GM12878 (cell line): ENCODE results near the gene ZNF71.

ENCODE experiments used
- ATF7 ChIP-seq: fragments of 450-650 bp; IDR thresholded peaks from 2 replicates; pipeline ENCODE4 v1.6.1; 2016; ENCODE audit warnings: low read depth, mild to moderate bottlenecking
- CREB1 ChIP-seq: IDR thresholded peaks from 2 replicates; pipeline ENCODE4 v1.6.1; 2012; ENCODE audit warnings: low read depth, mild to moderate bottlenecking, inconsistent platforms
- CTCF ChIP-seq, 3 experiments: IDR thresholded peaks in 2 of 3; conservative IDR thresholded peaks in 1 of 3; 2 replicates each; pipeline ENCODE4 v1.5.1; 2011; ENCODE audit warnings: low read depth in 3 of 3, low read length in 3 of 3, mild to moderate bottlenecking in 3 of 3, control low read depth in 2 of 3, moderate library complexity in 2 of 3, inconsistent platforms in 1 of 3, mixed read lengths in 1 of 3; ENCODE audit not compliant: control insufficient read depth in 2 of 3, insufficient read depth in 1 of 3; ENCODE audit errors: extremely low read depth in 1 of 3
- EP300 ChIP-seq, 2 experiments: fragments of 150-350 bp in 1 of 2; IDR thresholded peaks; 2 replicates each; pipeline ENCODE4 v1.6.1; 2011 to 2012; ENCODE audit warnings: low read depth in 2 of 2, low read length in 2 of 2, borderline replicate concordance in 1 of 2, improper control_type of control experiment in 1 of 2, inconsistent platforms in 1 of 2; ENCODE audit not compliant: control insufficient read depth in 1 of 2
- GABPA ChIP-seq: IDR thresholded peaks from 2 replicates; pipeline ENCODE4 v1.6.1; 2014; ENCODE audit warnings: antibody characterized with exemption, low read depth, mild to moderate bottlenecking, inconsistent platforms
- IRF3 ChIP-seq: fragments of 450-650 bp; IDR thresholded peaks from 2 replicates; pipeline ENCODE4 v1.6.1; 2014; ENCODE audit warnings: mild to moderate bottlenecking
- KDM1A ChIP-seq: fragments of 200-600 bp; sonication (generic); IDR thresholded peaks from 2 replicates; pipeline ENCODE4 v1.6.1; 2016; ENCODE audit warnings: borderline replicate concordance
- MAX ChIP-seq: IDR thresholded peaks from 2 replicates; pipeline ENCODE4 v1.6.1; 2012; ENCODE audit warnings: low read depth, low read length, improper control_type of control experiment
- NR2C1 ChIP-seq: fragments of 450-650 bp; IDR thresholded peaks from 2 replicates; pipeline ENCODE4 v1.6.1; 2017; ENCODE audit warnings: antibody characterized with exemption, mild to moderate bottlenecking, moderate library complexity
- POLR2A ChIP-seq: IDR thresholded peaks from 2 replicates; pipeline ENCODE4 v1.6.1; 2011; ENCODE audit warnings: low read depth, mild to moderate bottlenecking, low read length
- RCOR1 ChIP-seq: conservative IDR thresholded peaks from 2 replicates; pipeline ENCODE4 v1.6.1; 2012; ENCODE audit warnings: low read depth, low read length, improper control_type of control experiment
- SMAD1 ChIP-seq: fragments of 450-650 bp; IDR thresholded peaks from 2 replicates; pipeline ENCODE4 v1.6.1; 2018; ENCODE audit warnings: mild to moderate bottlenecking, low read depth; ENCODE audit not compliant: partially characterized antibody
- SP1 ChIP-seq: IDR thresholded peaks from one replicate; pipeline ENCODE4 v1.6.1; 2011; ENCODE audit warnings: low read depth, low read length

- TF ChIP-seq MAX (no peak), GABPA (no peak), CREB1 (no peak), POLR2A (no peak), SP1 (no peak), IRF3 (no peak), RCOR1 (no peak), ATF7 (no peak), NR2C1 (no peak), CTCF (IDR thresholded peaks at IDR 0.05 in 2 of 3, conservative IDR thresholded peaks at IDR 0.05 in 1 of 3; ENCODE audit: control insufficient read depth in 2 of 3, extremely low read depth in 1 of 3, insufficient read depth in 1 of 3, low read depth in 3 of 3, low read length in 3 of 3) (no peak), SMAD1 (no peak), EP300 (IDR thresholded peaks at IDR 0.05; ENCODE audit: borderline replicate concordance in 1 of 2, control insufficient read depth in 1 of 2, low read depth in 2 of 2, low read length in 2 of 2) (no peak), KDM1A (no peak)
Observed at GRCh38 chr19:56664511-56664910, 69.4 kb downstream of the ZNF71 start.
